Esophagus muscularis mucosa (tissue), 4 donors: ENCODE data around the gene PTER. TPM values are rescaled to one million over a fixed set of nuclear protein-coding genes. Genes with fewer than 3 reads are reported as not detected.

Experiments
- DNase-seq: peaks from one replicate; pipeline ENCODE4 v3.0.0-alpha.2; 2017; ENCODE audit errors: extremely low spot score
- H3K27ac ChIP-seq, 4 donors: fragments of 200-600 bp; sonication (generic); replicated peaks in 1 of 4; 1 replicate in 3 of 4; 2 replicates in 1 of 4; pipeline ENCODE4 v1.5.1; 2016 to 2019; ENCODE audit warnings: mild to moderate bottlenecking in 1 of 4
- H3K27me3 ChIP-seq, 4 donors: fragments of 200-600 bp; sonication (generic); one replicate each; pipeline versions ENCODE4 v1.5.1 to v1.6.0; 2016 to 2019
- H3K36me3 ChIP-seq, 4 donors: fragments of 200-600 bp; sonication (generic); one replicate each; pipeline ENCODE4 v1.5.1; 2016 to 2019
- H3K4me1 ChIP-seq, 4 donors: fragments of 200-600 bp; sonication (generic); one replicate each; pipeline ENCODE4 v1.5.1; 2016 to 2019
- H3K4me3 ChIP-seq, 4 donors: fragments of 200-600 bp; sonication (generic); 1 replicate in 2 of 4; 2 replicates in 2 of 4; pipeline ENCODE4 v1.5.1; 2016 to 2019; ENCODE audit warnings: mild to moderate bottlenecking in 4 of 4, moderate library complexity in 1 of 4
- H3K9me3 ChIP-seq, 4 donors: fragments of 200-600 bp; sonication (generic); 1 replicate in 3 of 4; 2 replicates in 1 of 4; pipeline ENCODE4 v1.5.1; 2016 to 2019
- CTCF ChIP-seq, 3 experiments: fragments of 200-600 bp in 2 of 3; fragments of 450-650 bp in 1 of 3; sonication (generic) in 2 of 3; IDR thresholded peaks; one replicate each; pipeline ENCODE4 v1.5.1; 2017 to 2019; ENCODE audit warnings: antibody characterized with exemption in 3 of 3, mild to moderate bottlenecking in 2 of 3, moderate library complexity in 1 of 3
- EP300 ChIP-seq: sonication (generic); formaldehyde crosslinking; IDR thresholded peaks from one replicate; pipeline ENCODE4 v1.6.1; 2017; ENCODE audit warnings: antibody characterized with exemption
- POLR2A ChIP-seq: fragments of 450-650 bp; IDR thresholded peaks from one replicate; pipeline ENCODE4 v1.6.1; 2017; ENCODE audit warnings: antibody characterized with exemption, moderate library complexity, mild to moderate bottlenecking, low read depth
- POLR2AphosphoS5 ChIP-seq, 2 donors: sonication (generic); formaldehyde crosslinking; IDR thresholded peaks; one replicate each; pipeline ENCODE4 v1.6.1; 2017; ENCODE audit warnings: antibody characterized with exemption in 2 of 2
- WGBS: methylation state at CpG from one replicate; pipeline ENCODE4 v1.1.5; 2018; 5-methylcytosine and 5-hydroxymethylcytosine counted together
- intact Hi-C: fragments of 100-400 bp; cut with DNase I; formaldehyde crosslinking; loops from one replicate; pipeline ENCODE4 v1.15.1; 2023
- total RNA-seq, 4 donors: library from RNA; depleted of rRNA; stranded (reverse); fragments of >200 nt; gene quantifications; one replicate each; pipeline versions ENCODE4 v1.1.0 to v1.2.1, GENCODE V29; 2016

Gene PTER
- total RNA-seq, 4 donors from 2014 or later: 8.1 to 10.4 (median 9.8) TPM

GRCh38 chr10:16441173-16441840 is 4.5 kb downstream of the PTER start:
- Histone ChIP-seq H3K27ac (no peak overlapping the region), H3K36me3 (peaks cover 0 to 8% (median 0%) of the 10 kb centered on the region in 4 donors), H3K9me3 (no peaks in the 10 kb centered on the region), H3K4me1 (peaks cover 14 to 27% (median 22%) of the 10 kb centered on the region in 4 donors), H3K27me3 (no peaks in the 10 kb centered on the region), H3K4me3 (no peak overlapping the region)
- no peak for DNase-seq
- TF ChIP-seq CTCF (IDR thresholded peaks at IDR 0.05): no peak
- no peak for TF ChIP-seq POLR2AphosphoS5 (IDR thresholded peaks at IDR 0.05)
- no peak for TF ChIP-seq EP300
- no peak for TF ChIP-seq POLR2A
- WGBS: 66% methylated on average over 9 of the region's 9 CpGs
- intact Hi-C loops: no loop called here

GRCh38 chr10:16442914-16443313 is 6.1 kb downstream of the PTER start:
- TF ChIP-seq POLR2AphosphoS5 (IDR thresholded peaks at IDR 0.05): no peak
- TF ChIP-seq CTCF (IDR thresholded peaks at IDR 0.05): no peak
- no peak for TF ChIP-seq POLR2A
- TF ChIP-seq EP300: no peak
- WGBS: 82% methylated on average over 1 of the region's 1 CpG
- Histone ChIP-seq H3K9me3 (no peaks in the 10 kb centered on the region), H3K36me3 (peaks cover 0 to 8% (median 0%) of the 10 kb centered on the region in 4 donors), H3K27ac (no peak overlapping the region), H3K4me1 (peaks cover 3 to 20% (median 14%) of the 10 kb centered on the region in 4 donors), H3K4me3 (no peak overlapping the region), H3K27me3 (no peaks in the 10 kb centered on the region)
- intact Hi-C loops: no loop called here
- no peak for DNase-seq

GRCh38 chr10:16445770-16446469 is 9.1 kb downstream of the PTER start:
- Histone ChIP-seq H3K9me3 (no peaks in the 10 kb centered on the region), H3K4me3 (no peak overlapping the region), H3K36me3 (peaks cover 0 to 8% (median 0%) of the 10 kb centered on the region in 4 donors), H3K4me1 (peaks cover 0 to 7% (median 2%) of the 10 kb centered on the region in 4 donors), H3K27me3 (no peaks in the 10 kb centered on the region), H3K27ac (no peak overlapping the region)
- 97% methylated on average over 9 of the region's 9 CpGs for WGBS
- no peak for TF ChIP-seq POLR2A
- TF ChIP-seq EP300: no peak
- TF ChIP-seq CTCF (IDR thresholded peaks at IDR 0.05): no peak
- no peak for DNase-seq
- intact Hi-C loops: no loop called here

GRCh38 chr10:16449454-16449853 is 12.6 kb downstream of the PTER start:
- Histone ChIP-seq H3K36me3 (peaks cover 0 to 1% (median 0%) of the 10 kb centered on the region in 4 donors), H3K4me1 (no peaks in the 10 kb centered on the region), H3K27ac (no peak overlapping the region), H3K27me3 (no peaks in the 10 kb centered on the region), H3K4me3 (no peak overlapping the region), H3K9me3 (no peaks in the 10 kb centered on the region)
- 99% methylated on average over 5 of the region's 5 CpGs for WGBS
- intact Hi-C loops: no loop called here
- no peak for TF ChIP-seq CTCF (IDR thresholded peaks at IDR 0.05)
- no peak for TF ChIP-seq POLR2AphosphoS5 (IDR thresholded peaks at IDR 0.05)
- no peak for TF ChIP-seq EP300
- no peak for TF ChIP-seq POLR2A
- DNase-seq: no peak
